ENCODE measurements around the gene FAM131C. TPM values are rescaled to one million over a fixed set of nuclear protein-coding genes. Genes with fewer than 3 reads are reported as not detected.
"Not testable (repeated sequence)": the region's sequence is repeated elsewhere in the genome, so short reads cannot be mapped to it uniquely, and the experiment has no call there.

The FAM131C gene
- total RNA-seq, 2 experiments from 2014 or later, result 0.33 TPM; not detected in 1

DNA sequence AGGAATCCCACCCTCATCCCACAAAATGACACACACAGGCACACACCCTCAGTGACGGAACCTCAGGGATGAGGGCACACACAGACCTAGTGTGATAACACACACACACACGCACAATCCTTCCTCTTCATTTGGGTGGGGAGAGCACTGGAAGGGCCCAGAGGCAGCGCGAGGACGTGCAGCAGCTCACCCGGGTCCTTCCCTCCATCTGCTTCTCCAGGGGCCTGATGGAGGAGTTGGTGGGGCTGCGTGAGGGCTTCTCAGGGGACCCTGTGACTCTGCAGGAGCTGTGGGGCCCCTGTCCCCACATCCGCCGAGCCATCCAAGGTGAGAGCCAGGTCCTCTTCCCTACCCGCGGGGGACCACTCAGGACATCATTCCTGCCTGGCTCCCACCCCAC is 51.1 kb downstream of the FAM131C start:
- no peak overlapping the region for H3K27ac Mint-ChIP-seq
- H3K36me3 Mint-ChIP-seq, result no peaks in the 10 kb centered on the region
- POLR2A ChIA-PET, result no interaction called here
- CTCF ChIA-PET, result no interaction called here
- no peak for DNase-seq
- no peak overlapping the region for H3K4me3 Mint-ChIP-seq
- no peaks in the 10 kb centered on the region for H3K9me3 Mint-ChIP-seq
- H3K4me1 Mint-ChIP-seq (ENCODE audit: low read depth), result no peaks in the 10 kb centered on the region
- intact Hi-C loops (cut with micrococcal nuclease), result no loop called here
- H3K27me3 Mint-ChIP-seq, result no peaks in the 10 kb centered on the region

DNA sequence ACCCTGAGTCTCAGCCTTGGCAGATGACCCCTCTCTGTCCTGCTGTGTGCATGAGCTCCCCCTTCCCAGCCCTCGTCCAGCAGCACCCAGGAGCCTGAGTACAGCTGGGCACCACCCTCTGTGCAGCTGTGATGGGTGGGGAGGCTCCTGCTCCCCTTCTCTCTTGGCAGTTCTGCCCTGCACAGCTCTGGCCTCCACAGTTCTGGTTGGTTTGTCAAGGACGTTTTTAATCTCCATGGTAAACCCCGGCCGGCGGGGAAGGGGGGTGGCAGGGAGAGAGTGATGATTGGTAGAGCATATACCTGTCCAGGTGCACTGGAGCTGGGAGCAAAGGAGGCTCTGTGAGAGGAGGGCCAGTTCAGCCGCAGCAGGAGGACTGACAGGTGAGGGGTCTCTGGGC is 51.8 kb downstream of the FAM131C start, which contains the start of gene CLCNKA:
CLCNKA (plus strand) TSS at position 356 of the 400 bp plus-strand sequence. CDS start 584 bp downstream, outside the sequence.
- CTCF ChIA-PET, result interaction anchor here (0.8 kb wide), 1 partner anchor 230 kb away, joined by 3 read pairs; no protein-coding TSS in a partner anchor
- no peak within 1 kb of the TSS for H3K27ac Mint-ChIP-seq

DNA sequence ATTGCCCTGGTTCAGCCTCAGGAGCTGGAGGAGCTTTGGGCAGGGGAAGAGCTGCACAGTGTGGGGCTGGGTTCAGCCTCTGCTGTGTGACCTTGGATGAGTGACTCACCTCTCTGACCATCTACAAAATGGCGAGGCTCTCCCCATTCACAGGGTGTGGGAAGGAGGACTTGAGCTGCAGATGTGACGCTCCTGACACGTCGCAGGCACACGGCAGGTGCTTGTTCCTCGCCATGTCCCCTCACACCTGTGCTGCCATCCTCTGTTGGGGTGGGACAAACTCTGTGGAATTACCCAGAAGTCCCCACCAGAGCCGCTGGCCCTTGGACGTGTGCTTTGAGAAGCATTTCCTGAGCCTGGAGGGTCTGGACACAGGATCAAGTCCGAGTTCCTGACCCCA is 52.6 kb downstream of the FAM131C start:
- POLR2A ChIA-PET, CTCF ChIA-PET: not testable (repeated sequence)

More for the DNA sequence above, 51.8 kb downstream of the FAM131C start, which contains the start of gene CLCNKA:
- no peak for DNase-seq
- H3K4me1 Mint-ChIP-seq (ENCODE audit: low read depth), result no peaks in the 10 kb centered on the region
- H3K27me3 Mint-ChIP-seq, result no peaks in the 10 kb centered on the region
- intact Hi-C loops (cut with micrococcal nuclease), result no loop called here
- H3K9me3 Mint-ChIP-seq, result no peaks in the 10 kb centered on the region
- POLR2A ChIA-PET, result interaction anchor here (0.5 kb wide), 1 partner anchor 59 kb away, joined by 3 read pairs; no protein-coding TSS in a partner anchor
- no peaks in the 10 kb centered on the region for H3K36me3 Mint-ChIP-seq
- no peak within 1 kb of the TSS for H3K4me3 Mint-ChIP-seq

DNA sequence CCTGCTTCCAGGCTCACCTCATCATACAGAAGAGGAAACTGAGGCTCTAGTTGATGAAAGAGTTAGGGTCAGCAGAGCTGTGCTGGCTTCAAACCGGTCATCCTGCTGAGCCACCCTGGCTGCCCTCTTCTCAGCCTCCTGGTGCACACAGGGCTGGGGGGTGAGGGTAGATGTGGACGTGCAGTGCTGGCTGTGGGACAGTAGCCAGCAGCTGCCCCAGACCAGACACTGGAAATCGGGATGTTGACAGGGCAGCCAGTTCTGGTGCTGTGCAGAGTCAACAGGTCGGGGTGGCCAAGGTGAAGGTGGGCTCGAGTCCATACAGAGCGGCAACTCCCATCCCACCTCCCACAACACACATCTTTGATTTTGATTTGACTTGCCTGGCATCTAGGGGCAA is 53.1 kb downstream of the FAM131C start:
- H3K4me3 Mint-ChIP-seq, result no peak overlapping the region
- CTCF ChIA-PET, result interaction anchor here (1.7 kb wide), 1 partner anchor 11 kb away, joined by 7 read pairs; no protein-coding TSS in a partner anchor

More for the DNA sequence above, 52.6 kb downstream of the FAM131C start:
- DNase-seq; H3K27me3 Mint-ChIP-seq; H3K4me3 Mint-ChIP-seq; H3K4me1 Mint-ChIP-seq (ENCODE audit: low read depth); intact Hi-C loops (cut with micrococcal nuclease); H3K36me3 Mint-ChIP-seq; H3K27ac Mint-ChIP-seq; H3K9me3 Mint-ChIP-seq: not testable (repeated sequence)

DNA sequence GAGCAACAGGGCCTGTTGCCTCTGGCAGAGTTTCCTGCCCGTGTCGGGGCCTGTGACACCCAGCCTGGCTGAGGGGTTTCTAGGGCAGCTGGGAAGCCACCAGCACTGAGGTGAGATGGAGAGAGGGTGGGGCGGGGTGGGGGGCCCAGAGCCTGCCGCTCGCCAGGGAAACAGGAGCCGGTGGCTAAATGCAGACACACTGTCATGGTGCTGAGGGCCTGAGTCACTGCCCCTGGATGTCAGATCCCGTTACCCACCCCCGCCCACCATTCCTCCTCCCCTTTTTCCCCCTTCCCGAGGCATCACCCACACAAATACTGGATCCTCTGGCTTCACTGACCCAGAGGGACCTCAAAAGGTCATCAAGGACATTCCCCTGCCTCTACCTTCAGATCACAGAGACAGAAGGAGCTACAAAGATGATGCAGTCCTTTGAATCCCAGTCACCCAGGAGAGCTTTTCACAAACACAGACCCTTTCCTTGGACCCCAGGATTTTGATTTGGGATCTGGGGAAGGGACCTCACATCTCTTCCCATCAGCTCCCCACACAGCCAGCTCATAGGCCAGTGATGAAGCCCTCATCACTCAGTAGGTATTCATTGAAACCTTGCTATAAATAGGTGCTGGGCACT is 53.7 kb downstream of the FAM131C start:
- H3K27me3 Mint-ChIP-seq, result peaks cover 3% of the 10 kb centered on the region
- no peaks in the 10 kb centered on the region for H3K36me3 Mint-ChIP-seq
- no peaks in the 10 kb centered on the region for H3K4me1 Mint-ChIP-seq (ENCODE audit: low read depth)
- no peak overlapping the region for H3K4me3 Mint-ChIP-seq
- no peaks in the 10 kb centered on the region for H3K9me3 Mint-ChIP-seq
- no peak overlapping the region for H3K27ac Mint-ChIP-seq
- POLR2A ChIA-PET, result no interaction called here
- CTCF ChIA-PET, result interaction anchor here (1.6 to 1.7 kb wide), 2 partner anchors 10 to 12 kb away, joined by 4 to 7 read pairs; no protein-coding TSS in a partner anchor
- DNase-seq, result no peak
- intact Hi-C loops (cut with micrococcal nuclease), result no loop called here

More for the DNA sequence above, 53.1 kb downstream of the FAM131C start:
- POLR2A ChIA-PET, result no interaction called here
- H3K9me3 Mint-ChIP-seq, result no peaks in the 10 kb centered on the region
- no peaks in the 10 kb centered on the region for H3K36me3 Mint-ChIP-seq
- DNase-seq, result no peak
- intact Hi-C loops (cut with micrococcal nuclease), result no loop called here
- no peaks in the 10 kb centered on the region for H3K4me1 Mint-ChIP-seq (ENCODE audit: low read depth)
- H3K27ac Mint-ChIP-seq, result no peak overlapping the region
- H3K27me3 Mint-ChIP-seq, result no peaks in the 10 kb centered on the region

DNA sequence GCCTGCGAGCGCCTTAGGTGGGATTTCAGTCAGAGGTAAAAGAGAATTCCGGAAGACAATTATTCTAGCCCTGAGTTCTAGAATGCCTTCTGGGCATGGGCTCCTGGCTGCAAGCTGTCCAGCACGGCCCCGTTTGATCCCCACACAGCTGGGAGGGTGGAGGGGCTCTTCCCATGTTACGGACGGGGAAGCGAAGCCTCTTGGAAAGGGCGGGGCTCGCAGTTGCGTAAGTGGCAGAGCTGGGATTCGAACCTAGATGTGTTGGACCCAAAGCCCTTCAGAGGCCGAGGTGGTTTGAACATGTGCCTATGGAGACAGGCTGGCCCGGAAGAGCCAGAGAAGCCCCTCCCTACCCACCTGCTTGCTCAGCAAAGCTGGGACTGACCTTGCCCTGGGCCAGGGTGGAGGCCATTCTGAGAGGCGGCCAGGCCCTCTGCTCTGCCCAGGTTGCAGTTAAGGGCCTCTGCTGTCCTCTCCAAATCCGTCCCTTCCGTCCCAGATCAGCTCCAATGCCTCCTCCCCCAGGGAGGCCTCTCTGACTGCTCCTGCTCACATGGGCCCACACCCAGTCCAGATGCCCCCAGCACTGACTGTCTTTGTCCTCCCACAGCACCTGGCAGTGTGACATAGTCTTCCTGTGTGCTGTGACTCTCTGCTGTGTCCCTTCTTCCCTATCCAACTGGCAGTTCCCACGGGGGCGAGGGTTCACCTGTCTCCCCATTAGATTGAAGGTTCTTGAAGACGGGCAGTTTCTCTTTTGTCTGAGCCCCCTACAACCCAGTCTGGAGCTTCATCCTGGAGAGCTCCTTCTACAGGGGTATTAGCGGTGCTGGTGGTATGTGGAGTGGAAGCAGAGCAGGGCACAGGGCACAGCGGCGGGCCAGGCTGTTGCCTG is 54.5 kb downstream of the FAM131C start:
- no peak overlapping the region for H3K27ac Mint-ChIP-seq
- H3K27me3 Mint-ChIP-seq, result peaks cover 6% of the 10 kb centered on the region
- ChIA-PET POLR2A (no interaction called here), CTCF (interaction anchor here (1.6 to 1.7 kb wide), 2 partner anchors 9 to 11 kb away, joined by 4 to 7 read pairs; no protein-coding TSS in a partner anchor)
- no peaks in the 10 kb centered on the region for H3K9me3 Mint-ChIP-seq
- H3K4me3 Mint-ChIP-seq, result no peak overlapping the region
- no peaks in the 10 kb centered on the region for H3K36me3 Mint-ChIP-seq
- intact Hi-C loops (cut with micrococcal nuclease), result no loop called here
- DNase-seq, result no peak
- no peaks in the 10 kb centered on the region for H3K4me1 Mint-ChIP-seq (ENCODE audit: low read depth)

GRCh38 chr1:16018308-16018707 is 55.1 kb downstream of the FAM131C start:
- Mint-ChIP-seq H3K27me3 (peaks cover 9% of the 10 kb centered on the region), H3K27ac (no peak overlapping the region), H3K9me3 (no peaks in the 10 kb centered on the region), H3K36me3 (no peaks in the 10 kb centered on the region), H3K4me3 (no peak overlapping the region), H3K4me1 (ENCODE audit: low read depth) (no peaks in the 10 kb centered on the region)
- CTCF ChIA-PET, result interaction anchor here (1.6 kb wide), 2 partner anchors 10 to 60 kb away, joined by 4 read pairs; no protein-coding TSS in a partner anchor
- no peak for DNase-seq
- intact Hi-C loops (cut with micrococcal nuclease), result no loop called here
- POLR2A ChIA-PET, result no interaction called here

DNA sequence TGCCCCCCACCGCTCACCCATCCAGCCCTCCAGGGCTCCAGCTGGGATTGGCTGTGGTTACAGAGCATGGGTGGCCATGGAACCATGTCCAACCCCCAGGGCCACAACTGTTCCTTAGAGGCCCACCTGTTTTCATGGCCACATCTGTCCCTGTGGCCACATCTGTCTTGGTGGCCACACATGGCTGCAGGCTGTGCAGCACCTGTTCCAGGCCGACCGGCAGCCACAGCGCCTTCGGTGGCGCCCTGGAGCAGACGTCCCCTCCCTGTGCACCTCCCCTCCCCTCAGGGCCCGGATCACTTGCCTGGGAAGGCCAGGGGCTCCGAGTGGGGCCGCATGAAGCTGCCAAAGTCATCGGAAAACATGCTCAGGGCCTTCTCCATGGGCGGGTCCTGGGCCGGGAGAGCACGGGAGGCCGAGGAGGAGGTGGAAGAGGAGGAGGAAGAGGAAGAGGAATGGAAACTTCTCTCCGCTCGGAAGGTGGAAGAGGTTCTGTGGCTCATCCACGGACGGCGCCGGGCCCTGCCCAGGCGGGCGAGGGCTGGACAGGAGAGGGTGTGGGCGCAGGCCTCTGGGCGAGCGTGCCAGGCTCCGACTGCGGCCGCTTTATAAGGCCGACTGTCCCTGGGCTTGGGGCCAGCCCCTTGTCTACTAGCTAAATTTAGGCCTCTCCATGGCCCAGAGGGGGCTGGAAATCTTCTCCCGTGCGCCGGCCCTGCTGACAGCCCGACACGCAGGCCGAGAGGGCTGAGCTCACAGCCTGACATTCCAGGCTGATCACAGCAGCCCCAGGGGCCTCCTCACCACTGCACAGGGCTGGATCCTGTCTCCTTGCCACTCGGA is 55.8 kb downstream of the FAM131C start, which contains the start of gene HSPB7:
HSPB7 (minus strand) TSS at position 583 of the 843 bp plus-strand sequence; CDS start at position 503, 80 bp downstream.
- DNase-seq, result no peak
- peaks cover 9% of the 10 kb centered on the region for H3K27me3 Mint-ChIP-seq
- ChIA-PET CTCF (interaction anchor here (1.6 kb wide), 1 partner anchor 61 kb away, joined by 4 read pairs; no protein-coding TSS in a partner anchor), POLR2A (no interaction called here)
- H3K27ac Mint-ChIP-seq, result no peak within 1 kb of the TSS
- intact Hi-C loops (cut with micrococcal nuclease), result no loop called here
- no peaks in the 10 kb centered on the region for H3K36me3 Mint-ChIP-seq
- no peaks in the 10 kb centered on the region for H3K4me1 Mint-ChIP-seq (ENCODE audit: low read depth)
- no peak within 1 kb of the TSS for H3K4me3 Mint-ChIP-seq
- H3K9me3 Mint-ChIP-seq, result no peaks in the 10 kb centered on the region

GRCh38 chr1:16017076-16017460 is 56.4 kb downstream of the FAM131C start:
- Mint-ChIP-seq H3K27ac (no peak overlapping the region), H3K9me3 (no peaks in the 10 kb centered on the region), H3K4me3 (no peak overlapping the region), H3K36me3 (no peaks in the 10 kb centered on the region), H3K27me3 (peaks cover 9% of the 10 kb centered on the region), H3K4me1 (ENCODE audit: low read depth) (peaks cover 5% of the 10 kb centered on the region)
- POLR2A ChIA-PET, result no interaction called here
- intact Hi-C loops (cut with micrococcal nuclease), result no loop called here
- CTCF ChIA-PET, result interaction anchor here (1.6 kb wide), 1 partner anchor 62 kb away, joined by 4 read pairs; no protein-coding TSS in a partner anchor
- no peak for DNase-seq

DNA sequence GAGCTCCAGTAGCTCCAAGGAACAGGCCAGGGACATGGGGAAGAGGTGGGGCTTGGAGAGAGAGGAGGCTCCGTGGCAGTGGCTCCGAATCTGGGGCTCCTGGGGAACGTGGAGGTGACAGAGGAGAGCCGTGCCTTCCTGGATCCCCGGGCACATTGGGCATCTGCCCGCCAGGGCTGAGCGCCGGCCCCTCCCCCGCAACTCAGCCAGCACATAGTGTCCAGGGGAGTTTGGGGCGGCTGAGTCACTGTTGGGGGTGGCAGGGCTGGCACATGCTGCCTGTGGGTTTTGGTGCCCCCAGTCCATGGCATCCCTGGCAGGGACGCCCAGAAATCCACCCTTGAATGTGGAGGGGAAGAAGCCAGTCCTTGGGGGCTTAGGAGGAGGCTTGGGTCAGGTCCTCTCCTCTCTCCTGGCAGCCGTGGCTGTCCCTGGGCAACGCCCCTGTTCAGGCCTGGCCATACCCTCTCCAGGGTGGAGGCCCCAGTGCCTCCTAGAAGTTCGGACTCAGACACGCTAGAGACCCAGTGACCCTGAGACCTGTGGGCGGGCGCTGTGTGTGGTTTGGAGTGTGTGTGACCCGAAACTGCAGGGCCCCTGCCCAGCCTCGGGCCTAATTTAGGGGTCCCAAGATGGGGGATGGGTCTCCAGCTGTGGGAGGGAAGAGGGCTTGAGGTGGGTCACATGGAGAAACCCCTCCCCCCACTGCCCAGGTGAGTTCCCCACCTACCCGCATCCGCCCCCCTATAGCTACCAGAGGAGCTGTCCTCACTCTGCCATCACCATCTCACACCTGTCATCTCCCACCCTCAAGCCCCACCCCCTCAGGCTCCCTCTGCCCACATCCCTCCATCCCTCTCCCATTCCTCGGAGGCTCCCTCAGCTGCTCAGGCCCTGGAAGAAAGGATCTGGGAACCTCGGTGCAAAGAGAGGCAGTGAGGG is 57.2 kb downstream of the FAM131C start:
- CTCF ChIA-PET, result interaction anchor here (1.6 kb wide), 1 partner anchor 63 kb away, joined by 4 read pairs; no protein-coding TSS in a partner anchor
- intact Hi-C loops (cut with micrococcal nuclease), result no loop called here
- POLR2A ChIA-PET, result interaction anchor here (0.6 kb wide), 1 partner anchor 304 kb away, joined by 3 read pairs; no protein-coding TSS in a partner anchor
- Mint-ChIP-seq H3K4me3 (no peak overlapping the region), H3K36me3 (no peaks in the 10 kb centered on the region), H3K4me1 (ENCODE audit: low read depth) (peaks cover 5% of the 10 kb centered on the region), H3K27me3 (peaks cover 9% of the 10 kb centered on the region), H3K27ac (no peak overlapping the region), H3K9me3 (no peaks in the 10 kb centered on the region)
- no peak for DNase-seq

DNA sequence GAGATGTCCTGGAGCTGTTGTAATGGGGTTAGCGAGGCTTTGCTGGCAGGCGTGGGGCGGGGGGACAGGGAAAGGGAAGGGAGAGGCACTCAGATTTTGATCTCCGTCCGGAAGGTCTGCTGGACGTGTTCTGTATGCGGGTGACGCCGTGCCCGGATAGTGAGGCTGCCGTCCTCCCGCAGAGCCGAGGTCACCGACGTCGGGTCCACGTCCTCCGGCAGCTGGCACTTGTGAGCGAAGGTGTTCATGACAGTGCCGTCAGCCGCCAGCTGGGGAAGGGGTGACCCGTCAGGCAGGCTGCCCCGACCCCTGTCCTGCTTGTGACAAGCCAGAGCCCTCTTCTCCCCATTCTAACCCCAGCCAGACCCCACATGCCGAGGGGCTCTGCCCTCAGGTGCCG is 58.0 kb downstream of the FAM131C start:
- DNase-seq, result no peak
- Mint-ChIP-seq H3K4me3 (no peak overlapping the region), H3K27ac (no peak overlapping the region), H3K27me3 (peaks cover 9% of the 10 kb centered on the region), H3K4me1 (ENCODE audit: low read depth) (peaks cover 5% of the 10 kb centered on the region), H3K36me3 (no peaks in the 10 kb centered on the region), H3K9me3 (no peaks in the 10 kb centered on the region)
- intact Hi-C loops (cut with micrococcal nuclease), result no loop called here
- POLR2A ChIA-PET, result interaction anchor here (0.6 kb wide), 1 partner anchor 305 kb away, joined by 3 read pairs; no protein-coding TSS in a partner anchor
- CTCF ChIA-PET, result no interaction called here

Data from activated CD4-positive, alpha-beta memory T cell treated with anti-CD3 and anti-CD28 coated beads for 36 hours (primary cell).